Prostate gland (tissue), 2 donors: ENCODE measurements around the gene WFIKKN1. TPM values are rescaled to one million over a fixed set of nuclear protein-coding genes. Genes with fewer than 3 reads are reported as not detected.

Experiments used
- DNase-seq: peaks from one replicate; pipeline ENCODE4 v3.0.0-alpha.2; 2019; ENCODE audit warnings: low spot score
- H3K27ac ChIP-seq, 2 donors: fragments of 200-600 bp; sonication (generic); 2 replicates each; pipeline ENCODE4 v1.5.1; 2017 to 2019
- H3K27me3 ChIP-seq: fragments of 200-600 bp; sonication (generic); replicated peaks from 2 replicates; pipeline ENCODE4 v1.5.1; 2019; ENCODE audit not compliant: insufficient read depth
- H3K36me3 ChIP-seq, 2 donors: fragments of 200-600 bp; sonication (generic); 1 replicate in 1 of 2; 2 replicates in 1 of 2; pipeline versions ENCODE4 v1.5.1 to v1.8.1; 2017 to 2019
- H3K4me1 ChIP-seq: fragments of 200-600 bp; sonication (generic); replicated peaks from 2 replicates; pipeline ENCODE4 v1.5.1; 2019
- H3K4me3 ChIP-seq, 2 donors: fragments of 200-600 bp; sonication (generic); 2 replicates each; pipeline ENCODE4 v1.5.1; 2017 to 2019
- H3K9me3 ChIP-seq: fragments of 200-600 bp; sonication (generic); 2 replicates; pipeline ENCODE4 v1.5.1; 2017
- CTCF ChIP-seq, 4 experiments: fragments of 200-600 bp in 2 of 4; fragments of 450-650 bp in 2 of 4; sonication (generic) in 2 of 4; IDR thresholded peaks; 1 replicate in 3 of 4; 2 replicates in 1 of 4; pipeline ENCODE4 v1.5.1; 2016 to 2019; ENCODE audit warnings: antibody characterized with exemption in 4 of 4, mild to moderate bottlenecking in 2 of 4, moderate library complexity in 2 of 4
- POLR2A ChIP-seq: fragments of 450-650 bp; IDR thresholded peaks from one replicate; pipeline ENCODE4 v1.6.1; 2016; ENCODE audit warnings: antibody characterized with exemption, mild to moderate bottlenecking
- POLR2AphosphoS5 ChIP-seq: sonication (generic); formaldehyde crosslinking; IDR thresholded peaks from one replicate; pipeline ENCODE4 v1.6.1; 2017; ENCODE audit warnings: antibody characterized with exemption
- WGBS: methylation state at CpG from one replicate; pipeline ENCODE4 v1.1.5; 2018; 5-methylcytosine and 5-hydroxymethylcytosine counted together
- intact Hi-C: fragments of 100-400 bp; cut with DNase I; formaldehyde crosslinking; loops from one replicate; pipeline ENCODE4 v1.14.2; 2022
- total RNA-seq, 2 donors: library from RNA; depleted of rRNA; stranded (reverse); fragments of >200 nt; gene quantifications; one replicate each; pipeline ENCODE4 v1.1.0, GENCODE V29; 2016

WFIKKN1 gene
- total RNA-seq, 2 donors from 2014 or later: 1.5 to 1.9 TPM

- H3K27me3 ChIP-seq: no peaks in the 10 kb centered on the region
- DNase-seq: no peak
- H3K4me3 ChIP-seq: no peak overlapping the region
- TF ChIP-seq POLR2AphosphoS5: no peak
- TF ChIP-seq POLR2A: no peak
- no peak for TF ChIP-seq CTCF (IDR thresholded peaks at IDR 0.05)
- 53% methylated on average over 7 of the region's 7 CpGs for WGBS
- intact Hi-C loops: no loop called here
- no peak overlapping the region for H3K27ac ChIP-seq
- no peaks in the 10 kb centered on the region for H3K9me3 ChIP-seq
- H3K36me3 ChIP-seq: peaks cover 0 to 4% of the 10 kb centered on the region in 2 donors
- no peaks in the 10 kb centered on the region for H3K4me1 ChIP-seq
These were observed 30.0 kb upstream of the WFIKKN1 start for GRCh38 chr16:600781-601180.

GRCh38 chr16:603933-604332 is 26.9 kb upstream of the WFIKKN1 start:
- TF ChIP-seq POLR2A: no peak
- no peak for TF ChIP-seq CTCF (IDR thresholded peaks at IDR 0.05)
- TF ChIP-seq POLR2AphosphoS5: no peak
- no peak overlapping the region for H3K27ac ChIP-seq
- H3K27me3 ChIP-seq: no peaks in the 10 kb centered on the region
- H3K4me1 ChIP-seq: no peaks in the 10 kb centered on the region
- no peak for DNase-seq
- no peaks in the 10 kb centered on the region for H3K36me3 ChIP-seq
- H3K4me3 ChIP-seq: no peak overlapping the region
- WGBS: 88% methylated on average over 5 of the region's 5 CpGs
- no peaks in the 10 kb centered on the region for H3K9me3 ChIP-seq
- intact Hi-C loops: no loop called here

- intact Hi-C loops: no loop called here
These were observed 24.0 kb upstream of the WFIKKN1 start for GRCh38 chr16:606656-607307.

GRCh38 chr16:608019-608418 is 22.8 kb upstream of the WFIKKN1 start:
- no peaks in the 10 kb centered on the region for H3K27me3 ChIP-seq
- H3K4me3 ChIP-seq: no peak overlapping the region
- no peaks in the 10 kb centered on the region for H3K36me3 ChIP-seq
- TF ChIP-seq CTCF (IDR thresholded peaks at IDR 0.05) (no peak), POLR2AphosphoS5 (no peak), POLR2A (no peak)
- no peak overlapping the region for H3K27ac ChIP-seq
- peaks cover 4% of the 10 kb centered on the region for H3K4me1 ChIP-seq
- intact Hi-C loops: no loop called here
- no peak for DNase-seq
- H3K9me3 ChIP-seq: no peaks in the 10 kb centered on the region
- 75% methylated on average over 10 of the region's 10 CpGs for WGBS

More at GRCh38 chr16:606656-607307, 24.0 kb upstream of the WFIKKN1 start:
- H3K4me3 ChIP-seq: no peak overlapping the region
- no peak overlapping the region for H3K27ac ChIP-seq
- DNase-seq: no peak
- 98% methylated on average over 22 of the region's 22 CpGs for WGBS
- no peaks in the 10 kb centered on the region for H3K9me3 ChIP-seq
- H3K4me1 ChIP-seq: peaks cover 4% of the 10 kb centered on the region
- H3K27me3 ChIP-seq: no peaks in the 10 kb centered on the region
- TF ChIP-seq CTCF (IDR thresholded peaks at IDR 0.05) (no peak), POLR2AphosphoS5 (no peak), POLR2A (no peak)
- H3K36me3 ChIP-seq: no peaks in the 10 kb centered on the region

- 90% methylated on average over 13 of the region's 13 CpGs for WGBS
- DNase-seq: no peak
- Histone ChIP-seq H3K27ac (no peak overlapping the region), H3K4me1 (peaks cover 4% of the 10 kb centered on the region), H3K27me3 (no peaks in the 10 kb centered on the region), H3K36me3 (no peaks in the 10 kb centered on the region), H3K9me3 (no peaks in the 10 kb centered on the region), H3K4me3 (no peak overlapping the region)
- TF ChIP-seq POLR2AphosphoS5 (no peak), CTCF (IDR thresholded peaks at IDR 0.05) (no peak), POLR2A (no peak)
- intact Hi-C loops: no loop called here
These were observed 21.5 kb upstream of the WFIKKN1 start for GRCh38 chr16:609316-609715.
